Activated T-cell treated with anti-CD3 and anti-CD28 coated beads for 4 hours (primary cell): ENCODE data around the gene ARHGEF37.

Experiments used
- DNase-seq: peaks from one replicate; pipeline ENCODE4 v3.0.0-alpha.2; 2020

The ARHGEF37 gene

DNA sequence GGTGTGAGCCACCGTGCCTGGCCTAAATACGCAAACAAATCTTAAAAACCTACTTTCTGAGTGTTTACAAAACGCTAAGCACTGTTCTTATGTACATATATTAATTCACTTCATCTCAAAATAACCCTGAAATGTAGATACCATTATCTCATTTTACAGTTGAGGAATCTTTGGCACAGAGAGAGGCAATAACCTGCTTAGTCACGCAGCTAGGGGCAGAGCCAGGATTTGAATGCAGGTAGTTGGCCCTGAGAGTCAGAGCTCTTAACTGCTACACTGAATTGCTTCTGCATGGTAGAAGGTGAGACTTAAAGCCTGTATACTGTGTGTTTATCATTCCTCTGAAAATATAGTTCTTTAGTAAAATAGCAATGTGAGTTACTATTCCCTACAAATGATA is 21.9 kb downstream of the ARHGEF37 start:
- no peak for DNase-seq

DNA sequence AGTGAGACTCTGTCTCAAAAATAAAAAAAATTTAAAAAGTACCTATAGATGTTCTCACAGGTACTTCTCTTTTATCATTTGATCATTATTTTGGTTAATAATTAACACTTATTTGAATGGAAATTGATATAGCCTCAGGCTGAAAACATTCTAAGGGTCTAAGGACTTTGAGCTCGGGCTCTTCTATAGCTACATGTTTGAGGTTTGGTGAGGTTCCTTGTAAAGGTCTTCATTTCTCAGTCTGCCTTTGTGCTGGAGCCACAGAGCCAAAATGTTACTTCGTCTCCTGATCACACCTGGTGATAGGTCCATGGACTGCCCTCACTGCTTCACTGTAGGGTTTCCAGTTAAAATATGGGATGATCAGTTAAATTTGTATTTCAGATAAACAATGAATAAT is 22.6 kb downstream of the ARHGEF37 start:
- DNase-seq, result no peak

DNA sequence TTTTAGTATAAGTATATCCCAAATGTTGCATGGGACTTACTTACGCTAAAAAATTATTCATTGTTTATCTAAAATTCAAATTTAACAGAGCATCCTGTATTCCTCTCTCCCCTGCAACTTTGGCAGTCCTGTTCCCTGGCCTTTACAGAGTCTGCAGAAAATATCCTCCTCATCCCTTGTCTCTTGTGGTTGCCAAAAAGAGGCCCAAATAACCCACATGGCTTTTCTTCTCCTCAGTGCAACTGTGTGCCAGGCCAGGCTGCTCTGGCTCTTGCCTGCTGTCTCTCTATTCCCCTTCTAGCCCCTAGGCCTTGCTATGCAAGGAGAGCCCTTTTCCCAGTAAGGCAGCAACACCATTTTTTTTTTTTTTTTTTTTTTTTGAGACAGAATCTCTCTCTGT is 23.0 kb downstream of the ARHGEF37 start:
- no peak for DNase-seq

DNA sequence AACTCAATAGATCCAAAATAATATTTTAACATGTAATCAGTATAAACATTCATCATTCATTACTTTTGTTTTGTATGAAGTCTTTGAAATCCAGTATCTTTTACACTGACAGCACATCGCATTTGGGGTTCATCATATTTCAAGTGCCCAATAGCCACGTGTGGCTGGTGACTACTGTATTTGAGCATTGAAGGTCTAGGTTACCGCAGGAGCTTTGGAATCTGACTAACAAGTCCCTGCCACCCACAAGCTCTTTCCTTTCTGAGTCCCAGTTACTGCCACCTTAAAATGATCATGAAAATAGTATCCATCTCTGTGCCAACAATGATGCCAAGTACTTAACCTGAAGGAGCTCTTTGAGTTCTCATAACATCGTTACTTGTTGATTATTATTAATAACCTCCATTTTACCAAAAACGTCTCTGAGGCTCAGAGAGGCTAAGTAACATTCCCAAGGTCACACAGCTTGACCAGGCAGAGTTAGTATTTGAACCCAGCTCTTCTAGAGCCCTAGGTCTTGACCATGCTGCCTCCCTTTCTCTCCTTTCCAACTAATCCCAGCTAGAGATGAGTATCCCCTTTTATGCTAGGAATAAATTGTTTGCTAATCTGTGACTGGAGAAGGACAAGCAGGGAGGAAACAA is 24.2 kb downstream of the ARHGEF37 start:
- DNase-seq, result no peak

DNA sequence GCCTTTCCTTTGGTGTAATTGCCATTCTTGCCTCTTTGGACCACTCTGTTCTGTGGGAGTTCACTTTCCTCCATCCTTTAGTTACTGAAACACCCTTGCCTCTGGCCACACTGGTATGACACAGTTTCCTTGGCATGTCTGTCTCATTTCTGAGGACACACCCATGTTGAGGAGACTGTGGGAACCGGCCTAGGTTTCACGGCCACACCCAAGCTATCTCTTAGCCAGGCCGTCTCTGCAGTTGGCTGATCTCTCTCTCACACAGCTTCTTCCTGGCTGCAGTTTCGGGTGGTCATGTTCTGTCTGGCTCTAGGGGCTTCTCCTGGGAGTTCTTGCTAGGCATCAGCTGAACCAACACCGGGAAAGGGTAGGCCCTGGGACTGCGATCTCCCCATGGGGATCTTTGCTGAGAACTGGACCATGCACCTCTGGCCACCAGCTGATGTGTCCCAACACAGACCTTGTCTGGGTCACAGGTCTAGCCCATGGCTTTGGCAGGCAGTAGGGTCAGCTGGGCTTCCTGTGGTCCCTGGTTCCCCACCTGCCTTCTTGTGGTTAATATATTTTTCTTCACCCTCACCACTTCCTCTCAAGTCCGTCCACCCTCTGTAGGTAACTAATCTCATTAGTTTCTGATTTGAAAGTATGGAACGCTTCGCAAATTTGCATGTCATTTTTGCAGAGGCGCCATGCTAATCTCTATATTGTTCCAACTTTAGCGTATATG is 24.9 kb downstream of the ARHGEF37 start:
- no peak for DNase-seq

DNA sequence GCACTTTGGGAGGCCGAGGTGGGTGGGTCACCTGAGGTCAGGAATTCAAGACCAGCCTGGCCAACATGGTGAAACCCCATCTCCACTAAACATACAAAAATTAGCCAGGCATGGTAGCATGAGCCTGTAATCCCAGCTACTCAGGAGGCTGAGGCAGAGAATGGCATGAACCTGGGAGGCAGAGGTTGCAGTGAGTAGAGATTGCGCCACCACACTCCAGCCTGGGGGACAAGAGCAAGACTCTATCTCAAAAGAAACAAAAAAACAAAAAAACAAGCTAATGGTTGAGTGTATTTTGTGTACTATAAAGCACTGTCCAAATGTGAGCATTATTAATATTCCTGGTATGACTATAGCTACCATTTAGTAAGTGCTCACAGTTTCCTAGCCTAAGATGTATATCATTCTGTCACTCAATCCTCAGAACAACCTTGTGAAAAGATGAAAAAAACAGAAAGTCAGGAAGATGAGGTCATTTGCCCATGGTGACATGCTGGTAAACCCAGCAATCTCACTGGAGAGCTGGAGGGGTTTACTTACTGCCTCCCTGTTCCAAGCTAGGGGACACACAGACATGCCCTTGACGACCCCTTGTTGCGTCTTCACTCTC is 27.7 kb downstream of the ARHGEF37 start:
- no peak for DNase-seq

DNA sequence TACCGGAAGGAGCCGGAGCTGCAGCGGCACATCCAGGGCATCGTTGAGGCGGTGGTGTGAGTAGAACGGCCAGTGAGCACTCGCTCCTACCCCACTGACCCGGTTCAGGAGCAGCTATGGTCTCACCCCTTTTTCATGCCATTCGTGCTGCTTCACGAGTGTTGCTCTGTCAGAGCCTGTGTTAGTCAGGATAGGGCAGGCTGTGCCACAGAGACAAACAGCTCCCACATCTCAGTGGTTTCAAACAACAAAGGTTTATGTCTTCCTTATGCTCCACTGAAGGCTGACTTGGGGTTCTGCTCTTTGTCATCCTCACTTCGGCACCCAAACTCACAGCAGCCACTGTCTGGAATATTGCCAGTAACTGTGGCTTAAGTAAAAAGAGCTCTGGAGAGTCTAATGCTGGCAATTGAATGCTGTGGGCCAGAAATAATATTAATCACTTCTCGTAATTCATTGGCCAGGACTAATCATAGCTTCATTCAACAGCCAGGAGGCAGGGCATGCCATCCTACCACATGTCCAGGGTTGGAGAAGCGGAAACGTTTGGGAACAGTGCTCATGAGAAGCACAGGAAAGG is 28.4 kb downstream of the ARHGEF37 start:
- no peak for DNase-seq

DNA sequence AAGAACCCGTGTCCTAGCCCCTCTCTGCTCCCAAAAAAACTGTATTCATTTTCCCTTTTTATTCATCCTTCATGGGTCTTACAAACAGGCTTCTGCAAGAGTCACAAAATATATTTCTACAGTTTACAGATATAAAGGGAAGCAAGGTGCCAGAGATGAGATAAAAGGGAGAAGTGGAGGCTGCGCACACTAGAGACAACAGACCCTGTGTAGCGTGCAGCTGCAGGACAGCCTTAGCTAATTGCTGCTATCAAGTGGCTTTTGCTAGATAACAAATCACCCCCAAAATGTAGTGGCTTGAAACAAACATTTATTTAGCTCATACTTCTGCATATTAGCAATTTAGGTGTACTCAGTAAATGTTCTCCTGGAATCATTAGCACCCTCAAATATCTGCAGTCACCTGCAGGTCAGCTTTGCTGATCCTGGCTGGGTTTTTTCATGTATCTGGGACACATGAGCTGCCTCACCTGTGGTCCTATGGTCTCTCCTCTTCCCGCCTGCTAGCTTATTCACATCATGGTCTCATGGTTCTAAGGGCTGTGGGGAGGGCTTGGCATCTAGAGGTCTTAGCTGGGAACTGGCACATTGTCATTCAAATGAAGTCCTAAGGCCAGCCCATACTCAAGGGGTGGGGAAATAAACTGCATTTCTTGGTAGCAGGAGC is 29.4 kb downstream of the ARHGEF37 start:
- no peak for DNase-seq

DNA sequence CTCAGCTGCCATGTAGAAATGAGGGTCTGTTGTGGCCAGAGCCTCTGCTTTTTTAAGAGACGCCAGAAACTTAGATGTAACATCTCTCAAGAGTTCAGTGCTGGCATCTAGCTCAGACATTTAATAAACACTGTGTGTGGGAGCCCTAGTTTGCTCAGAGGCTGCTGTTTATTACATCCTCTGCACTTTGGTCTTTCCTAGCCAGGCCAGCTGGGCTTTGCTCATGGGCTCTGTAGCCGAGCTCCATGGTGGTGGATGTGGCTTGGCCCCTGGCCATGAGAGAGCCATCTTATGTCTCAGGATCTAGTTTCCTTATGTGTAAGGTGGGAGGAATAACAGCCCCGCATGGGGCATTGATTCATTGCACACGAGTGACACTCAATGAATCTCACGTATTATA is 30.0 kb downstream of the ARHGEF37 start:
- DNase-seq, result no peak

DNA sequence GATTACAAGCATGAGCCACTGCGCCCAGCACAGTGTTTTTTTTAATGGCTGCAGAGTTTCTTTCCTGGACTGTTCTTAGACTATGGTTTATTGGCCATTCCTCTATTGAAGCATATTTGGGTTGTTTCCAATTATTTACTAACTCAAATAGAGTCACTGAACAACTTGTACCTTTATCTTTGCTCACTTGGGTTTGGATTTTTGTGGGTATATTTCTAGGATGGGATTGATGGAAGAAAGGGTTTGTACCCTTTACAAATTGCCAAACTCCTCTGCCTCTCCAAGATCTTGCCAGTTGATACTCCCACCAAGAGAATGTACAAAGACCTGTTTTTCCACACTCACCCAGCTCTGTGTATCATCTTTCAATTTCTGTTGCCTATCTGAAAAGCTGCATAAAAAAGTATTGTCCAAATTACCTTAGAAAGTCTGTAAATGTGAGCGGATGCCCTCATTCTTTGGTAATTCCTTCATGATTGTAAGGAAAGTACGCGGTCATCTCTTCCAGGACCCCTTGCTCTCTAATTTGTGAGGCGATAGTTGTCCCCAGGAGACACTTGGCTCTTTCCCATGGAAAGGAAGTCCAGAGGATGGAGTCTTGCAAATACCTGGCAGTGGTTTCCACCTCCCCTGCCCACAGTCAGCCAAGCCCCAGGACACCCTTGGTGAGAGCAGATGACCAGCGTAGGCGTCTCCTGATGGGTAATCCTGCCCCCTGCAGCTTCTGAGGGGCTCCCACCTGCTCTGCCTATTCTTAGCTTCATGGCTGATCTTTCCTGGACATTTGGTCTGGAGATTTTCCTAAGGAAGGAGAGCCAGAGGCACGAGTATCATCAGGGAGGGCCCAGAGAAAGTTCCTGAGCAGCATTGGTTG is 33.0 kb downstream of the ARHGEF37 start:
- DNase-seq, result no peak

DNA sequence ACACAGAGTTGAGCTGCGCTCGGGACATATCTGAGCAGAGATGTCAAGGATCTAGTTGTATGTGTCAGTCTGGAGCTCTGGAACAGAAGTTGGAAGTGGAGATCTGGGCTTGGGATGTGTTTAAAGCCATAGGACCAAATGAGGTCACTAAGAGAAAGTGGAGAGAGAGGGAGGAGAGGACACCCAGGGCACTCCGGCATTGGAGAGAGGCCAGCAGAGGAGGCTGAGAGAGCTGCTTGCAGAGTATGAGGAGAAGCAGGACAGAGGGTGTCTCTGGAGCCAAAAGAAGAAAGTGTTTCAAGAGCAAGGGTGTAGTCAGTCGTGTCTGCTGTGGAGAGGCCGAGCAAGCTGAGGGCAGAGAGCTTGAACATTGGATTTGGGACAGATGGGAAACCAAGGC is 34.7 kb downstream of the ARHGEF37 start:
- DNase-seq, result no peak

DNA sequence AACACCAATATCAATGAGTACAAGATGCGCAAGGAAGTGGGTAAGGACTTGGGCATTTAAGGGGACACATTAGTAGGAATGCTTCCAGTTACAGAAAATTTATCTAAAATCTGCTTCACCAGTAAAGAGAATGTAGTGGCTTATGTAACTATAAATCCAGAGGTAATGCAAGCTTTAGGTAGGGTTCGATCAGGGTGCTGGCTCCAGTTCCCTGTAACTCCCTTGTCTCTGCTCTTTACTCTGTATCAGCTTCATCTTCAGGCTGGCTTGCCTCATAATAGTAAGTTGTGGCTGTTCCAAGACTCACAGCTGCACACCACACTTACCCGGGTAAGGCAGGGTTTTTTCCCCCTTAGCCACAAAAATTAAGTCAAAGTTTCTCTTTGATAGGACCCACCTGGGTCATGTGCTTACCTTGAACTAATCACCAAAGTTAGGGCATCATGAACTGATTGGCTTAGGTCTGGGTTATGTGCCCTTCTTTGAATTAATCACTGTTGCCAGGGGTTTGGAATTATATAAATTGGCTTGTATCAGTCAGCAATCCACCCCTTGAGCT is 35.5 kb downstream of the ARHGEF37 start:
- no peak for DNase-seq

DNA sequence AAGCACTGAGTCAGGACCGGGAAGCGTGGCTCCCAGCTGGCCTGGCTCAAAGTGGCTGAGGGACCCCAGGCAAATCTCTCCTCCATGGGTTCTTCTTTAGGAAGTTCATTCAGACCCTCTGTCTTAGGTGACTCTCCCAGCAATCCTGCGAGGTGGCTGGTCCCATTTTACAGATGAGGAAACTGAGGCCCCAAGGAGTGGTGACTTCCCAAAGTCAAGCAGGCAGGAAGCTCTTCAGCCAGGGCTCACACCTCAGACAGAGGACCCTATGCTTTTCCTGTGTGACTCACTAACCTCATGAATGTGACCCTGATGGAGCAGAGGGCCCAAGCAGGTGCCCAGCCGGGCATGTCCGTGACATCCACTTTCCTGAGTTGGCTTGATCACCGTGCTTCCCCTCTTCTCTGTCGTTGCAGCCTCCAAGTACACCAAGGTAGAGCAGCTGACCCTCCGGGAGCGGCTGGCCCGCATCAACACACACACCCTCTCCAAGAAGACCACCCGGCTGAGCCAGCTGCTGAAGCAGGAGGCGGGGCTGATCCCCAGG is 36.5 kb downstream of the ARHGEF37 start:
- no peak for DNase-seq

DNA sequence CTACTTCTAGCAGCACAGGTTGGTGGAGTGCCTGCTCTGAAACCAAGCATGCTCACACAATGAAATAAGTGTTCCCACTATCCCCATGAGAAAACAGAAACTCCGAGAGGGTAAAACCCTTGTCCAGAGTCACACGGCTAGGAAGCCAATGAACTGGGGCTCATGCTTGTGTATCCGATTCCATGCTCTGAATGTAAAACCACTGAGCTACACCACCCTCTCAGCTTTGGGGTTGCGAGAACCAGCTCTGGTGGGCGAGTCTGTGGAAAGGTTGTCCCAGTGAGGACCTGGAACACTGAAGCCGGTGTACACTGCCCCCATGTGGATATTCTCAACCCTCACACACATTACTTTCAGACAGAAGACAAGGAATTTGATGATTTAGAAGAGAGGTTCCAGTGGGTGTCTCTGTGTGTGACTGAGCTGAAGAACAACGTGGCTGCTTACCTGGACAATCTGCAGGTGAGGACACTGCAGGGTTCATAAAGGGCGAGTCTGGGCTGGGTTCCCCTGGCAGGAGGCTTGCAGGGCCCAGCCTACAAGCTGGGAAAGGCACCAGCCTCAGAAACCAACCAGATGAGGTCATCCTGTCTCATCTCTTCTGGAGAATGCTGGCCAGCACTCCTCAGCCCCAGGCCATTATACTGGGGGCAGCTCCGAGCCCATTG is 37.4 kb downstream of the ARHGEF37 start:
- DNase-seq, result no peak

DNA sequence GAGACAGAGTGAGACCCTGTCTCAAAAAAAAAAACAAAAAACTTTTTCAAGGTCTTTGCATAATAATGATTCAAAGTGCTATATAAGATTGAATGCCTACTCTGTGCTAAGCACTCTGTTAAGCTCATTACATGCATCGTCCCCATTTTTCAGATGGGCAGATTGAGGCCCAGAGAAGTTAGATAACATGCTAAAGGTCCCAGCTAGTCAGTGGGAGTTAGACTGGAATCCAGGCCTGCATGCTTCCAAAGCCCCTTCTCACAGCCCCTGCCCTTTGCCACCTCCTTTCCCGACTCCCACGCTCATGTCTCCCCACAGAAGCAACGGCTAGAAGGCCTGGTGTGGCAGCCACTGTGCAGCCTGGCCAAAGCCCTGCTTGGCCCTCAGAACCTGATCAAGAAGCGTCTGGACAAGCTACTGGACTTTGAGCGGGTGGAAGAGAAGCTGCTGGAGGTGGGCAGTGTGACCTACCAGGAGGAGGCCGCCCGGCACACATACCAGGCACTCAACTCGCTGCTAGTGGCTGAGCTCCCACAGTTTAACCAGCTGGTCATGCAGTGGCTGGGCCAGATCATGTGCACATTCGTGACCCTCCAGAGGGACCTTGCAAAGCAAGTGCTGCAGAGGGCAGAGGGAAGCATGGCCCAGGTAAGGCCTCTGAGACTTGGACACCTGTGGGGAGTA is 40.3 kb downstream of the ARHGEF37 start:
- DNase-seq, result no peak

DNA sequence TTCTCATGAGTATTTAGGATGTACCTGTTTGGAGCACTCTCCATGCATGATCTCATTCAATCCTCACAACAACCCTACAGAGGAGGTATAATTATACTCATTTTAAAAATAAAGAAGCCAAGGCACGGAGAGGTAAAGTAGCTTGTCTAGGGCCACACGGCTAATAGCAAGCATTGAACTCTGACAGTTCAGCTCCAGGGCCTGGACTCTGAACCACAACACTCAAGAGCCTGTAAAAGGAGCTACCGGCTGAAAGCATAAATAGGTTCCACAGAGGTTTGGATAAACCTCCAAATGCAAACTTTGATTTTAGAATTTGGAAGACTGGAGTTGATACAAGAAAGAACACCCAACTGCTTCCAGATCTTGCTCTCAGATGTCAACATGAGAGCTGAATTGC is 41.2 kb downstream of the ARHGEF37 start:
- DNase-seq, result no peak

DNA sequence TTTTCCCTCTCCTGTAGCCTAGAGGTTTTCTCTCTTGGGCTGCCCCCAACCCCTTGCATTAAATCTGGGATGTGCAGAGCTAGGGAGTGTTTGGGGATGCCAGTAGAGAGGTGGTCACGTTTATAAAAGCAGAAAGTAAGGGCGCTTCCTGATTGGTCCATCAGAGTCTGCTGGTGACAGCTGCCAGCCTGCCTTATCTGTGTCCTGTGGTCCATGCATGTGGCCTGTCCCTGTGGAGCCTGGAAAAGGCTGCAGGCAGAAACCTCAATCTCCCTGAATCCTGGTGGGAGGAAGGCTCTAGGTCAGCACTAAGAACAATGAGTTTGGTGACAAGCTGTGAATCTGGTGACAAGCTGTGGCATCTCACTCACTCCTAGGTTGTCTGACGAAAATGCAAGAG is 42.2 kb downstream of the ARHGEF37 start:
- no peak for DNase-seq

DNA sequence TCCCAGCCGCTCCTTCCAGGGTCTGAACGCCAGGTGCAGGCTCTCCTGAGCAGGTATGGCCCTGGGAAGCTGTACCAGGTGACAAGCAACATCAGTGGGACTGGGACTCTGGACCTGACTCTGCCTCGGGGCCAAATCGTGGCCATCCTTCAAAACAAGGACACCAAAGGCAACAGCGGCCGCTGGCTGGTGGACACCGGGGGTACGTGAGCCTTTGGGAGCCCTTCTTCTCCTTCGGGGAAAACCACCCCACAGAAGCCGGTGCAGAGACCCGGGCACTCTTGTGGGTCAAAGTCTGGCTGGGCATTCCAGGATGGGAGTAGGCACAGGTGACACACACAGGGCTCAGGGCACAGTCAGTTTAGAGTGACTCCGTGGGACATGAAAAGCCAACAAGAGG is 45.8 kb downstream of the ARHGEF37 start:
- DNase-seq, result no peak

DNA sequence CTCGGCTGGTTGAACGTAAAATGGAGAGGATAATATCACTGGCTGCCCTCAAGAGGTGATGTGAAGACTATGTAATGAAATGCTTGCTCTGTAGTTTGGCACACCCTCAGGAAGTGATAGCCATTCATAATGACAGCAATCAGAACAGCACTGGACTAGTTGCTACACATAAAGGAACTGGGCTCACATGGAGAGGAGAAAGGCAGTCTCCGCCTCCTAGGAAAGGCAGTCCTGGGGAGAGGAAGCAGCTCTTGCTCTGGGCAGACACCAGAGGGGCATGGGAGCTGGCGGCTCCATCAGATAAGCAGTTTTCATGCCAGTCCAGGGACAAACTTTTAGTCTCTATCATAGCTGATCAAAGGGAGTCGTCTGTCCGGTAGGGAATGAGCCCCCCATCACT is 46.9 kb downstream of the ARHGEF37 start:
- DNase-seq, result no peak

DNA sequence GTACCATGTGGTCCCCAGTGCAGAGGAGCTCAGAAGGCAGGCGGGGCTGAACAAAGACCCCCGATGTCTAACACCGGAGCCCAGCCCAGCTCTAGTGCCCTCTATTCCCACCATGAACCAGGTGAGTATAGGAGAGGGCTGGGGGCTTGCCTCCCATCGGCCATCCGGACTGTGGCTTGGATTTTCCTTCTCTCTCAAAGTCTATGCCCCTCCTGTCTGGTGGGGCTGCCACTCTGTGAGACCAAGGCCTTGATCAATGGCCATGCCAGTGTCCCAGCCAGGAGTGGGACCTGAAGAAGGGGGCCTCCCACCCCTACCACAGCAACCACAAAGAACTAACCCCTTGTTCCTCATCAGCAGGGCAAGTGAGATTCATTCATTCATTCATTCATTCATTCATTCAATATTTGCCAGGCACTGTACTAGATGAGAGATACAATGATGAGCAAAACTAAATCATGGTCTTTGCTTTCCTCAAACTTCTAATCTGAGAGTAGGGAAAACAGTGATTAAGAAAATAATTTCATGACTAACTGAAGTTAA is 47.6 kb downstream of the ARHGEF37 start:
- no peak for DNase-seq
